Upper lobe of left lung (tissue), 4 donors: Measurements from ENCODE around the gene THAP12.

Experiments used
- CTCF ChIP-seq, 6 experiments: fragments of 450-650 bp in 4 of 6; fragments of 200-600 bp in 2 of 6; sonication (generic) in 2 of 6; IDR thresholded peaks; one replicate each; pipeline ENCODE4 v1.5.1; 2016 to 2019; ENCODE audit warnings: antibody characterized with exemption in 6 of 6
- EP300 ChIP-seq, 4 donors: sonication (generic); formaldehyde crosslinking; IDR thresholded peaks; one replicate each; pipeline ENCODE4 v1.5.1; 2017; ENCODE audit warnings: antibody characterized with exemption in 4 of 4, control low read depth in 2 of 4
- POLR2A ChIP-seq, 4 donors: fragments of 450-650 bp; IDR thresholded peaks; one replicate each; pipeline ENCODE4 v1.5.1; 2016 to 2017; ENCODE audit warnings: antibody characterized with exemption in 4 of 4, mild to moderate bottlenecking in 2 of 4
- POLR2AphosphoS5 ChIP-seq, 2 donors: sonication (generic); formaldehyde crosslinking; IDR thresholded peaks; one replicate each; pipeline ENCODE4 v1.5.1; 2017; ENCODE audit warnings: antibody characterized with exemption in 2 of 2

- no peak for TF ChIP-seq CTCF (IDR thresholded peaks at IDR 0.05)
- TF ChIP-seq POLR2A (IDR thresholded peaks at IDR 0.05) = no peak
- no peak for TF ChIP-seq EP300 (IDR thresholded peaks at IDR 0.05)
- TF ChIP-seq POLR2AphosphoS5 (IDR thresholded peaks at IDR 0.05) = no peak
These were observed 33.5 kb downstream of the THAP12 start for GRCh38 chr11:76347466-76347865.
